NCI-H1417 (cell line): ENCODE data around the gene INTS1.

ENCODE experiments used
- DNase-seq, 3 experiments: peaks; one replicate each; lab custom pipeline; 2025; lab: John Stamatoyannopoulos, UW

The INTS1 gene

GRCh38 chr7:1490837-1491236, 13.4 kb downstream of the INTS1 start:
- DNase-seq = no peak

- DNase-seq = no peak
Measured at GRCh38 chr7:1489336-1489735, 14.9 kb downstream of the INTS1 start.

DNA sequence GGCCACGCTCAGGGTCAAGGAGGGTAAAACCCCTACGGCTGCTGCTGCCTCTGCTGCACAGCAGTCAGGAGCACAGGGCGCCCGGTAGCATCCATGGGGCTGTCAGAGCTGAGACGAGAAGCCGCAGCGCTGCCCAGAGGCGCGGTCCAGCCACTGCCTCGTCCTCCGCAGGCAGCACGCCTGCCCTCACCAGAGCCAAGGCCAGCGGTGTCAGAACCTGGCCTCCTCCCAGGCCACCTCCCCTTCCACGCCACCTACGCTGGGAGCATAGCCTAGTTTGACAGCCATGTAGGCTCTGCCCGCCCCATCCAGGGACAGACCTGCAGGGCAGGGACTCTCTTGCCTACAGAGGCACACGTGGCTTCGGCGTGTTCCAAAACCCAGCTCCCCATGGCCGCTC, 16.2 kb downstream of the INTS1 start:
- no peak for DNase-seq

DNA sequence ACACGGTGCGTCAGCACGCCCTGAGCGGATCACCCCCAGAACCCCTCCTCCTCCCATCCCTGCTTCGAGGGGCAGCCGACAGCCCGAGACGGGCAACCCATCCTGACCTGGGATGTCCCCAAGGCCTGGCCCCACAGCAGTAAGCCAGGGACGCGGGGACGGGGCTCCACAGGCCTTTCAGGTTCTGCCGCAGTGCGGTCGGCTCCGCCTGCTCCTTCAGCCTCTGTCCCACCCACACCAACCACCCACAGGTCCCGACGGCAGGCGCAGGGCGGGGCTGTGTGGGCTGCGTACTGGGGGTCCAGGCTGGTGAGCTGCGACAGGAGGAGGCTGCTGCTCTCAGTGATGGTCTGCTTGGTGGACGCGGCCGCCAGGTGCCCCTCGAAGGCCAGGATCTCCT, 16.7 kb downstream of the INTS1 start:
- DNase-seq = no peak

DNA sequence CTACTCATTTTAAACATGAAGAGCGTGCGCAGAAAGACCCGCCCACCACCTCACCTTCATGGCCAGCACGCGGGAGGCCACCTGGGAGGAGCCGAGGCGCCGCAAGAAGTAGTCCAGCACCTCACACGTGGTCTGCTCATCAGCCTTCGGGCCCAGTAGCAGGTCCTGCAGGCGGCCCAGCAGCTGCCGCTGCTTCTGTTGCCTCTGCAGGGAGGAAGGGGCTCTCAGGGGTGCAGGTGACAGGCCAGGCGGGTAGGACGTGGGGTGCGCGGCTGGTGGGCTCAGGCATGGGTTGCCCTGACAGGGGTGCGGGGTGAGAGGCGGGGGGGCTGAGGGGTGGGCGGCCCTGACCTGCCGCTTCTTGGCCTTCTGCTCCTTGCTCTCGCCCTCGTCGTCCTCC, 17.6 kb downstream of the INTS1 start:
- DNase-seq = no peak

- DNase-seq = no peak
Measured at GRCh38 chr7:1485156-1485555, 19.0 kb downstream of the INTS1 start.

DNA sequence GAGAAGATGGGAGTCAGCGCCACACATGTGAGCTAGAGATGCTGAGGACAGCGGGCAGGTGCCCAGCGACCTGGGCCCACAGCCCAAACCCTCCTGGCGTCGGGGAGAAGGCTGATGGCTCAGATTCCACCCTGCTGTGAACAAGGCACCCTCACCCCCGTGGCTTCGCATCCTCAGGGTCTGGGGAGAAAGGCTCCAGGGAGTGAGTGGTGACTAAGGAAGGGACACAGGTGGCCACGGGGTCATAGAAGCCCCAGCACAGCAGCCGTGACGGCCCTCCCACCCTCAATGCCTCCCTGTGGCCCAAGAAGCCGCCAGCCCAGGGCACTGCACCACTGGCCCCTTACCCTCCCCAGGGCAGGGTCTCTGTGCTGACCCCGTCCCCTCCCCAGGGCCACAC, 19.6 kb downstream of the INTS1 start:
- DNase-seq = no peak

DNA sequence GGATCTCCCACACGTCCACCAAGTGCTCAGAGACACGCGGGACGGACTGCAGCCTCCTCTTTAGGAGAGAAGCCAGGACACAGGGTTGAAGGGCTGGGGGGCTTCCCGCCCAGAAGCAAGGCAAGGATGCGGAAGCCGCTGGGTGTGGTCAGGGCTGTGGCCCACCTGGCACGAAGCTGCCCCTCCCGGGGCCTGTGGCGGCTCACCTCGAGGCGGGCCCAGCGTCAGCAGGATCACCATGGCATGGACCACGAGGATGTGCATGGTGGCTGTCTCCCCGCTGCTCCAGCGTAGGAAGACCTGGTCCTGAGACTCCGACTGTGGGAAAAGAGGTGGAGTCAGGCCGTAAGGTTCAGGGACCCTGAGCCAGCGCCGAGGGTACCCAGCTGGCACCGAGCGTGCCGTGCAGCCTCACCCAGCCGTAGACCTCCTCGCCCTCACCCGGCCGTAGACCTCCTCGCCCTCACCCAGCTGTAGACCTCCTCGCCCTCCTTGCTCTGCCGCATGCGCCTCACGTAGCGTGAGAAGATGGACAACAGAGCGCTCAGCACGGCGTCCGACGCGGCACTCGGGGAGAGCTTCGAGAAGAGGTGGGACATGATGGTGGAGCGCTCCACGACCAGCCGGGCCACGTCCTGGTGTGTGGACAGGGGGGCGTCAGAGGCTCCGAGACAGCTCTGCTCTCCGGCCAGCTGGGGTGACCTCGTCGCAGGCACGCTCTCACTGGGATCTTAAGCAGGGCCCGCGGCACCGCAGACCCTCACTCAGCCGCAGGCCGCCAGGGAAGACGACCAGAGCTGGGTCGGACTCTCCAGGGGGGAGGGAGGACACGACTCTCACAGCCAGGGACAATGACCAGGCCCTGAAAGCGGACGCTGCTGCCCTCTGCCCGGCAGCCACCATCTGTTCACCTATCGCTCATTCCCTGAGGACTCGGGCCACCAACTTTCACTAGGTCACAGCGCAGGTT, 20.4 kb downstream of the INTS1 start:
- DNase-seq = no peak

DNA sequence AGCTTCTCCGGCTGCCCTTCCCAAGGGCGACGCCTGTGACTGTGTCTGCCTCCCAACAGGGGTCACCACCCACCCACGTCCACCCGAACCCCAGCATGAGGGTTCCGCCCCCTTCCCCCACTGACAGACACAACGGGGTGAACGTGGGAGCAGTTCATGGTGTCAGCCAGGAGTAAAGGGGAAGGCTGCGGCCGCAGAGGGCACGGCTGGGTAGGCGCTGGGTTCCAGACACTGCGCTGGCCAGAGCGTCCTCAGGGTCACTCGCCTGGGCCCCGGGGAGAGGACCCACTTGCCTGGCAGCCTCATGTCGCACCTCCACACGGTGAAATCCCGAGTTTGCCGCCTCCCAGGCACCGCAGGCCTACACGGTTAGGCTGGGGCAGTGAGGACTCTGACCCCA, 21.1 kb downstream of the INTS1 start:
- DNase-seq = no peak

- DNase-seq = no peak
Measured at GRCh38 chr7:1481300-1481699, 22.9 kb downstream of the INTS1 start.

DNA sequence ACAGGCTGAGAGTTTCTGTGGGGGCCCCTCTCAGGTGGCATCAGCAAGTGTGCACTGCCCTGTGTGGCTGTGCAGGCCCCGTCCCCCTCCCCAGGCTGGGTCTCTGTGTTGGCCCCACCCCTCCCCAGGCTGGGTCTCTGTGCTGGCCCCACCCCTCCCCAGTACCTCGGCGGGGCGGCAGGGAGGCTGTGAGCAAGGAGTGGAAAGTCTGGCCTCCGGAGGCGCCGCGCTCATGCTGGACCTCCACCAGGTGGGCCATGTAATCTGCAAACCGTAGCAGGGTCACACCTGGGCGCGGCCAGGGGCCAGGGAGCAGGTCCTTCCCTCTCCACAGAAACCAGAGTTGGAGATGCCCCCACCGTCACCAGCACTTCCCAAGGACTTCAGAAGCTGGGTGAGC, 23.5 kb downstream of the INTS1 start:
- no peak for DNase-seq

DNA sequence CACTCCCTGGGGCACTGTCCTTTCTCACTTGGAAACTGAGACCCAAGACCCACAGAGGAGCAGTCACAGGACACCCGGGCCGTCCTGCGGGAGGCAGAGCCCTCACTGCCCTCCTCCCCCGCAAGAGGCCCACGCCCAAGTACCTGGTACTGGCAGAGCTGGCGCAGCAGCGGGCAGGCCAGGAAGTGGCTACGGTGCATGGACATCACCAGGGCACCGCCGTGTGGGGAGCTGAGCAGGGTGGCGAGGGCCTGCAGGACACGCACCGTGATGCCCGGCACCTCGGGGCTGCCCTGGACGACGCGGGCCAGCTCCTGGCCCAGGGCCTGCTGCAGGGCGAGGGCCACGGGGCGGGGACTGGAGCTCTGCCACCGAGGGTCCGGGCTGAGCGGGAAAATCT, 24.9 kb downstream of the INTS1 start:
- no peak for DNase-seq

DNA sequence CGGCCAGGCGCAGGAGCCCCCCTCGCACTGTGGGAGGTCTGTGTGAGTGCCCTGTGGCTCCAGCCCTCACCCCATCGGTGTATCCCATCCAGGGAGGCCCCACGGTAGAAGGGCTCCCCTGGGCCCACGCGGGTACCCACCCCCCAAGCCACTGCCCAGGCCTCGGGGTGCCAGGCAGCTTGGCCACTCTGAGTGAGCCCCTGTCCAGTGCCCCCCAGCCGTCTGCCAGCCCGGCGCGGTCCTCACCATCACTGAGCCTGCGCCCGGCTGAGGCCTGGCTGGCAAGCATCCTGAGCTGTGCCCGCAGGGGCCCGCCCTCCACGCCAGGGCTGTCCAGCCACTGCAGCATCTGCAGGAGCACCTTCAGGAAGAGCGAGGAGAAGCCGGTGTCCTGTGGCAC, 25.7 kb downstream of the INTS1 start:
- no peak for DNase-seq

DNA sequence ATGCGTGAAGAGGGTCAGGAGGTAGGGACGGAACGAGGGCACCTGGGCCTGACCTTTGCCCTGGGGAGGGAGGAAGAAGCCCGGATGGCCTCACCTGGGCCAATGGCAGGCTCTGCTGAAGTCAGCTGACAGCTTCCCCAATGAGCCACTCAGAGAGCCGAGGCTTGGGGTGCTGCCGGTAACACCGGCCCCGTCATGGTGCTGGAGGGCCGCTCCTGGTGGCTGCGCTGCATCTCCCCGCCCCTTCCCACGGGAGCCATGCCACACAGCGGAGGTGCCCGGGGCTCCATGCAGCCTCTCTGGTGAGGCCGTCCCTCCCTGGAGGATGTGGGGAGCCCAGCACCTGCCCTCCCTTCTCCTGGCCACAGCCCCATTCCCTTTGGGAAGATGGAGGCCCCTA, 27.3 kb downstream of the INTS1 start:
- DNase-seq = no peak

- no peak for DNase-seq
Measured at GRCh38 chr7:1475991-1476390, 28.2 kb downstream of the INTS1 start.

DNA sequence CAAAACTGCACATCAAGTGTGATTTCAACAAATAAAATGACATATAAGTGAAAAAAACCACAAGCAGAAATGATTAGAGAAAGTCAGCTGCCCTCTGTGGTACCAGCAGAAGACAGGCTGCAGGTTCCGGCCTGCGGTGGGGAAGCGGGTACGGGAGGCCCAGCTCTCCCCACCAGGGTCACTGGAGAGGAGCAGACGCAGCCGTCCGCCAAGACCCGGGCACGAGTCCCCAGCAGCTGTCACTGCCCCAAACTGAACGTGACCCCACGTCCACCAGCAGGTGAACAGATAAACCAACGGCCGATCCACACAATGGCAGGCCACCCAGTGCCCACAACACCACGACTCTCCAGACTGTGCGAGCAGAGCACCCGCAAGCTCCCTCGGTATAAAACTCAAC, 28.8 kb downstream of the INTS1 start:
- DNase-seq = no peak

GRCh38 chr7:1474736-1475135, 29.5 kb downstream of the INTS1 start:
- DNase-seq = no peak

DNA sequence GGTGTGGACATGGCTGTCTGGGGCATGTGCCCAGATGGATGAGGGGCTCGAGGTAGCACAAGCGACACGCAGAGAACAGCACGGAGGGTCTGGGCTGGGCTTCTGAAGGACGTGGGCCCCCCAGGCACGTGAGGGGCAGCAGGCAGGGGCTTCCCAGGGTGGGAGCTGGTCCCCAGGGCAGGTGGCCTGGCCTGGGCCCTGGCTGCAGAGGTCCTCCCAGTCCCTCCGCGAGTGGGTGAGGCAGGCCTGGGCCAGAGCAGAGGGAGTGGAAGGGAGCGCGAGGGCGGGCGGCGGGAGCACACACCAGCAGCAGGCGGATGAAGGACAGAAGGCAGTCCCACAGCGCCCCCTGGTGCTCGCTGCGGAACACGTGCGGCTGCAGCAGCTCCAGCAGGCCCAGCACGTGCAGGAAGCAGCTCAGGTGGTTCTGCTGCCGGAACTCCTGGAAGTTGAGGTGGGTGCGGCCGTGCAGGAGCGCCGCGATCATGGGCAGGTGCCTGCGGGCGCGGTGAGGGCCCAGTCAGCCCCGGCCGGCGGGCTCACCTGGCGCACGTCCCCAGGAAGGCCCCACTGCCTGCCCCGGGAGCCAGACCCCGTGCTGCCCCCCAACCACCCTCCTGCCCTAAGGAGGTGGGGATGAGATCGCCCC, 30.2 kb downstream of the INTS1 start:
- peak; percentile 67 to 84 (median 69) for DNase-seq

GRCh38 chr7:1470901-1471300, 33.3 kb downstream of the INTS1 start:
- DNase-seq = no peak

- DNase-seq = no peak
Measured at GRCh38 chr7:1468643-1469298, 35.4 kb downstream of the INTS1 start.

DNA sequence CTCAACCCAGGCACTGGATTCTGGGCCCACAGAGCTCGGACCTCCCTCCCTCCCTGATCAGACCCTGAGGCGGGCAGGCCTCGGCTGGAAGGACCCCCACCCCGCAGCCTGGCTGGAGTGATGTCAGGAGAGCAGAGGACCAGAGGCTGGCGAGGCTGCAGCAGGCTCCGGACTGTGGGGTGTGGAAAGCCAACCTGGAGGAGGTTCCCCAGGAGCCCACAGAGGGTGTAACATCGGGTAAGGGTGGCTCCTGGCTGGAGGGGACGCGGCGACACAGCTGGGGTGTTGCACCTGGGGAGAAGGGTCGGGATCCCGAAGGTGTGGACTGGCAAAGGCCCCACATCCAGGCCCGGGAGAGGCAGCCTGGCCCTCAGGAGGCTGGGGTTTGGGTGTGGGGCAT, 36.0 kb downstream of the INTS1 start:
- no peak for DNase-seq

GRCh38 chr7:1466524-1467271, 37.5 kb downstream of the INTS1 start:
- DNase-seq = peak in 2 of 3 experiments; percentile 18 to 23
